ENCODE results near the gene PIWIL4.
"Not testable (repeated sequence)": the region's sequence is repeated elsewhere in the genome, so short reads cannot be mapped to it uniquely, and the experiment has no call there.

- not testable (repeated sequence) for TF ChIP-seq CTCF (IDR thresholded peaks at IDR 0.05; ENCODE audit: borderline replicate concordance, extremely low read depth, low read length, poor library complexity, severe bottlenecking); EZH2 (IDR thresholded peaks at IDR 0.05; ENCODE audit: borderline replicate concordance, low read depth, low read length, severe bottlenecking)
Measured at GRCh38 chr11:94625422-94625821, 58.3 kb downstream of the PIWIL4 start.
